ENCODE results near the gene SETD7.

The SETD7 gene

DNA sequence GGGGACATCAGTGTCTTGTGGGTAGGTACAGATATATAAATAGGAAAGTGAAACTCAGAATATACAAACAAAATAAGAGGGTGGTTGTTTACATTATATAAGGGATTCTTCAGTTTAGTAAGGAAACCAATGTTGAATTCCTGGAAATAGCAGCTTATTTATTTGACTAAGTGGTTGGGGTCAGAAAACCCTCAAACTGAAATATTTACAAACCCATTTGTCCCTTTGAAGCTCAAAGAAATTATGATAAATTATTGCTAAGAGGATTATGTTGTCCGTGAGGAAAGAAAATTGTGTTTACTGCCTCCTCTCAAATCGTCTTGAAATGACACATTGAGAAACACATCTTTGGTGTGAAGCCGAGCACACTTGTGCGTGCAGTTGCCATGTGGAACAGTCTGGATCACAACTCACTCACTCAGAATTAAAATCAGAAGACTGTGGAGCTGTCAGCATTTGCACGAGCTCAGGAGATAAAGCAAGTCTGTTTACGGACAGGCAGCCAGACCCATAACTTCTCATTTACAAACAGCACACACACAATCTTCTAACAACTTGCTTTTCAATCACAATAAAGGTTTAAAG lies 46.8 kb upstream of the SETD7 start:
- no peaks in the 10 kb centered on the region for H3K79me2 ChIP-seq (ENCODE audit: insufficient read depth, low read length)
- no peaks in the 10 kb centered on the region for H3K9me3 ChIP-seq (ENCODE audit: low read length)
- H3F3A ChIP-seq (ENCODE audit: insufficient read depth, low read length) = no peaks in the 10 kb centered on the region
- no peak overlapping the region for H3K4me3 ChIP-seq (ENCODE audit: low read depth, low read length, poor library complexity, severe bottlenecking)
- no peaks in the 10 kb centered on the region for H3K9me2 ChIP-seq (ENCODE audit: low read depth, low read length)
- H3K9ac ChIP-seq (ENCODE audit: low read length) = no peak overlapping the region
- peaks cover 9% of the 10 kb centered on the region for H3K4me1 ChIP-seq (ENCODE audit: insufficient read depth, low read length, severe bottlenecking)
- H4K20me1 ChIP-seq (ENCODE audit: insufficient read depth, low read length) = no peaks in the 10 kb centered on the region
- TF ChIP-seq, protein P1, sequence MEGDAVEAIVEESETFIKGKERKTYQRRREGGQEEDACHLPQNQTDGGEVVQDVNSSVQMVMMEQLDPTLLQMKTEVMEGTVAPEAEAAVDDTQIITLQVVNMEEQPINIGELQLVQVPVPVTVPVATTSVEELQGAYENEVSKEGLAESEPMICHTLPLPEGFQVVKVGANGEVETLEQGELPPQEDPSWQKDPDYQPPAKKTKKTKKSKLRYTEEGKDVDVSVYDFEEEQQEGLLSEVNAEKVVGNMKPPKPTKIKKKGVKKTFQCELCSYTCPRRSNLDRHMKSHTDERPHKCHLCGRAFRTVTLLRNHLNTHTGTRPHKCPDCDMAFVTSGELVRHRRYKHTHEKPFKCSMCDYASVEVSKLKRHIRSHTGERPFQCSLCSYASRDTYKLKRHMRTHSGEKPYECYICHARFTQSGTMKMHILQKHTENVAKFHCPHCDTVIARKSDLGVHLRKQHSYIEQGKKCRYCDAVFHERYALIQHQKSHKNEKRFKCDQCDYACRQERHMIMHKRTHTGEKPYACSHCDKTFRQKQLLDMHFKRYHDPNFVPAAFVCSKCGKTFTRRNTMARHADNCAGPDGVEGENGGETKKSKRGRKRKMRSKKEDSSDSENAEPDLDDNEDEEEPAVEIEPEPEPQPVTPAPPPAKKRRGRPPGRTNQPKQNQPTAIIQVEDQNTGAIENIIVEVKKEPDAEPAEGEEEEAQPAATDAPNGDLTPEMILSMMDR (IDR thresholded peaks at IDR 0.05; ENCODE audit: low read length) = no peak
- no peak for TF ChIP-seq EZH2 (IDR thresholded peaks at IDR 0.05; ENCODE audit: borderline replicate concordance, low read length)
- no peak overlapping the region for H3K27ac ChIP-seq (ENCODE audit: low read depth, low read length, poor library complexity, severe bottlenecking)
- H3K27me3 ChIP-seq (ENCODE audit: insufficient read depth, low read length) = no peaks in the 10 kb centered on the region
- H3K36me3 ChIP-seq (ENCODE audit: insufficient read depth, low read length) = no peaks in the 10 kb centered on the region
- no peak overlapping the region for H3K4me2 ChIP-seq (ENCODE audit: low read length)
- H2AFZ ChIP-seq (ENCODE audit: low read length) = no peak overlapping the region

DNA sequence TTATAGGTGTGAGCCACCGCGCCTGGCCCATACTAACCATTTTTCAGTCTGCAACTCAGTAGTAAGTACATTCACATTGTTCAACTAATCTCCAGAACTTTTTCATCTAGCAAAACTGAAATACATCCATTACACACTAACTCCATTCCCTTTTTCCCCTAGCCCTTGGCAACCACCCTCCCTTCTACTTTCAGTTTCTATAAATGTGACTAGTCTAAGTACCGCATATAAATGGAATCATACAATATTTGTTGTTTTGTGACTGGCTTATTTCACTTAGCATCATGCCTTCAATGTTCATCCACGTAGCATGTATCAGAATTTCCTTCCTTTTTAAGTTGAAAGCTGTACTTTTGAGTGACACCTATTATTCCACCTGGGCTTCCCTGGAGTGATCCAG lies 44.6 kb upstream of the SETD7 start:
- Histone ChIP-seq H3K9me3 (ENCODE audit: low read length) (no peaks in the 10 kb centered on the region), H2AFZ (ENCODE audit: low read length) (no peak overlapping the region), H3K4me2 (ENCODE audit: low read length) (no peak overlapping the region), H4K20me1 (ENCODE audit: insufficient read depth, low read length) (no peaks in the 10 kb centered on the region), H3K4me3 (ENCODE audit: low read depth, low read length, poor library complexity, severe bottlenecking) (no peak overlapping the region), H3K9me2 (ENCODE audit: low read depth, low read length) (no peaks in the 10 kb centered on the region), H3K4me1 (ENCODE audit: insufficient read depth, low read length, severe bottlenecking) (no peaks in the 10 kb centered on the region), H3K79me2 (ENCODE audit: insufficient read depth, low read length) (no peaks in the 10 kb centered on the region), H3F3A (ENCODE audit: insufficient read depth, low read length) (no peaks in the 10 kb centered on the region), H3K9ac (ENCODE audit: low read length) (no peak overlapping the region), H3K36me3 (ENCODE audit: insufficient read depth, low read length) (no peaks in the 10 kb centered on the region), H3K27ac (ENCODE audit: low read depth, low read length, poor library complexity, severe bottlenecking) (no peak overlapping the region), H3K27me3 (ENCODE audit: insufficient read depth, low read length) (0 out of 2 replicates have a peak, but pooled peaks cover 3% of the 10 kb centered on the region)
- TF ChIP-seq EZH2 (IDR thresholded peaks at IDR 0.05; ENCODE audit: borderline replicate concordance, low read length) = no peak
- TF ChIP-seq, protein P1 (IDR thresholded peaks at IDR 0.05; ENCODE audit: low read length) = no peak

DNA sequence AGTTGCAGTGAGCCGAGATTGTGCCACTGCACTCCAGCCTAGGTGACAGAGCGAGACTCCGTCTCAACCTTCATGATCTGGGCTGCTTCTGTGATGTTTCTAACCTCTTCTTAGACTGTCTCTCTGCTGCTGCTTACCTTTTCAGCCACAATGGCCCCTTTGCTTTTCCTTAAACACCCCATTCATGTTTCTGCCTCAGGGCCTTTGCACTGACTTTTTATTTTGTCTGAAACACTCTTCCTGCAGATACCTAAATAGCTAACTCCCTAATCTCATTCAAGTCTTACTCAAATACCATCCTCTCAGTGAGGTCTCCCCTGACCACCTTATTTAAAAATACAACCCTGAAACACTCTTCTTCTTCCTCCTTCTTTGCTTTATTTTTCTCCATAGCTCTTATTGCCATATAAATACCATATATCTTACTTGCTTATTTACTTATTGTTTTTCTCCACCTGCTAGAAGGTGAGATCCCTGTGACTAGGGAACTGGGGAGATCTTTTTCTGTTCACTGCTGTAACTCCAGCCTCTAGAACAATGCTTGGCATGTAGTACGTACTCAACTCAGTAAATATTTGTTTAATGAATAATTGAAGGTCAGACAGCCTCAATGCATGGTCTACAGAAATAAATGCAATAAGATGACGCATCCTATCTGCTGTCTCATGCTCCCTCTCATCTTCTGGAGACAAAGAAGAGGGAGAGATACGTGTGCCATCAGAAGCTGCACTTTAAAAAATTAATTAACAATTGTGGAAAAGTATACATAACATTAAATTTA lies 43.8 kb upstream of the SETD7 start:
- no peak overlapping the region for H2AFZ ChIP-seq (ENCODE audit: low read length)
- TF ChIP-seq EZH2 (IDR thresholded peaks at IDR 0.05; ENCODE audit: borderline replicate concordance, low read length) = no peak
- TF ChIP-seq, protein P1 (IDR thresholded peaks at IDR 0.05; ENCODE audit: low read length) = no peak
- H3K9ac ChIP-seq (ENCODE audit: low read length) = no peak overlapping the region
- H3K4me1 ChIP-seq (ENCODE audit: insufficient read depth, low read length, severe bottlenecking) = no peaks in the 10 kb centered on the region
- no peak overlapping the region for H3K4me2 ChIP-seq (ENCODE audit: low read length)
- H3K36me3 ChIP-seq (ENCODE audit: insufficient read depth, low read length) = no peaks in the 10 kb centered on the region
- H3K27ac ChIP-seq (ENCODE audit: low read depth, low read length, poor library complexity, severe bottlenecking) = no peak overlapping the region
- no peak overlapping the region for H3K4me3 ChIP-seq (ENCODE audit: low read depth, low read length, poor library complexity, severe bottlenecking)
- no peaks in the 10 kb centered on the region for H3K9me2 ChIP-seq (ENCODE audit: low read depth, low read length)
- H4K20me1 ChIP-seq (ENCODE audit: insufficient read depth, low read length) = no peaks in the 10 kb centered on the region
- no peaks in the 10 kb centered on the region for H3K79me2 ChIP-seq (ENCODE audit: insufficient read depth, low read length)
- H3F3A ChIP-seq (ENCODE audit: insufficient read depth, low read length) = no peaks in the 10 kb centered on the region
- H3K27me3 ChIP-seq (ENCODE audit: insufficient read depth, low read length) = 0 out of 2 replicates have a peak, but pooled peaks cover 3% of the 10 kb centered on the region
- H3K9me3 ChIP-seq (ENCODE audit: low read length) = no peaks in the 10 kb centered on the region

Data from OCI-LY1 (cell line).